ENCODE measurements around the gene BRSK2. TPM values are rescaled to one million over a fixed set of nuclear protein-coding genes. Genes with fewer than 3 reads are reported as not detected.
"Not testable (repeated sequence)": the region's sequence is repeated elsewhere in the genome, so short reads cannot be mapped to it uniquely, and the experiment has no call there.

The BRSK2 gene
- total RNA-seq, 1 donor from 2014 or later: 49.2 TPM

- peaks cover 12% of the 10 kb centered on the region for H3K27me3 Mint-ChIP-seq
- no peaks in the 10 kb centered on the region for H3K9me3 Mint-ChIP-seq (ENCODE audit: low read depth)
- H3K27ac Mint-ChIP-seq: no peak overlapping the region
- peaks cover 5% of the 10 kb centered on the region for H3K4me1 Mint-ChIP-seq (ENCODE audit: low read depth)
- TF ChIP-seq CTCF (IDR thresholded peaks at IDR 0.05; ENCODE audit: unreplicated experiment): no peak
- H3K4me3 Mint-ChIP-seq (ENCODE audit: low read depth): no peak overlapping the region
- no peaks in the 10 kb centered on the region for H3K36me3 Mint-ChIP-seq (ENCODE audit: insufficient read depth)
- DNase-seq (ENCODE audit: low spot score, unreplicated experiment): no peak
Observed at GRCh38 chr11:1343391-1344055, 46.2 kb upstream of the BRSK2 start.

- Mint-ChIP-seq H3K4me3 (ENCODE audit: low read depth) (no peak overlapping the region), H3K27ac (no peak overlapping the region), H3K4me1 (ENCODE audit: low read depth) (peaks cover 11% of the 10 kb centered on the region), H3K9me3 (ENCODE audit: low read depth) (no peaks in the 10 kb centered on the region), H3K36me3 (ENCODE audit: insufficient read depth) (no peaks in the 10 kb centered on the region), H3K27me3 (peaks cover 12% of the 10 kb centered on the region)
- DNase-seq (ENCODE audit: low spot score, unreplicated experiment): no peak
- no peak for TF ChIP-seq CTCF (IDR thresholded peaks at IDR 0.05; ENCODE audit: unreplicated experiment)
Observed at GRCh38 chr11:1344056-1344635, 45.6 kb upstream of the BRSK2 start.

GRCh38 chr11:1345737-1346513 is 43.8 kb upstream of the BRSK2 start:
- TF ChIP-seq CTCF (IDR thresholded peaks at IDR 0.05; ENCODE audit: unreplicated experiment): no peak
- H3K9me3 Mint-ChIP-seq (ENCODE audit: low read depth): no peaks in the 10 kb centered on the region
- H3K4me1 Mint-ChIP-seq (ENCODE audit: low read depth): peaks cover 19% of the 10 kb centered on the region
- H3K27ac Mint-ChIP-seq: no peak overlapping the region
- peaks cover 12% of the 10 kb centered on the region for H3K27me3 Mint-ChIP-seq
- H3K36me3 Mint-ChIP-seq (ENCODE audit: insufficient read depth): no peaks in the 10 kb centered on the region
- no peak for DNase-seq (ENCODE audit: low spot score, unreplicated experiment)
- H3K4me3 Mint-ChIP-seq (ENCODE audit: low read depth): no peak overlapping the region

GRCh38 chr11:1346669-1347390 is 42.9 kb upstream of the BRSK2 start:
- no peak for TF ChIP-seq CTCF (IDR thresholded peaks at IDR 0.05; ENCODE audit: unreplicated experiment)
- Mint-ChIP-seq H3K27me3 (peaks cover 12% of the 10 kb centered on the region), H3K36me3 (ENCODE audit: insufficient read depth) (no peaks in the 10 kb centered on the region), H3K9me3 (ENCODE audit: low read depth) (no peaks in the 10 kb centered on the region), H3K27ac (no peak overlapping the region), H3K4me1 (ENCODE audit: low read depth) (peaks cover 26% of the 10 kb centered on the region), H3K4me3 (ENCODE audit: low read depth) (no peak overlapping the region)
- no peak for DNase-seq (ENCODE audit: low spot score, unreplicated experiment)

GRCh38 chr11:1347411-1347999 is 42.2 kb upstream of the BRSK2 start:
- not testable (repeated sequence) for H3K36me3 Mint-ChIP-seq (ENCODE audit: insufficient read depth); DNase-seq (ENCODE audit: low spot score, unreplicated experiment); H3K4me3 Mint-ChIP-seq (ENCODE audit: low read depth); H3K27ac Mint-ChIP-seq; H3K9me3 Mint-ChIP-seq (ENCODE audit: low read depth)
- peaks cover 26% of the 10 kb centered on the region for H3K4me1 Mint-ChIP-seq (ENCODE audit: low read depth)
- peaks cover 12% of the 10 kb centered on the region for H3K27me3 Mint-ChIP-seq

Data from progenitor cell of endocrine pancreas (in vitro differentiated cells).